Measurements from ENCODE around the gene FYB2.

- TF ChIP-seq CTCF (IDR thresholded peaks at IDR 0.05) (no peak), POLR2A (IDR thresholded peaks at IDR 0.05) (no peak)
These were observed 147.7 kb downstream of the FYB2 start for GRCh38 chr1:56671542-56671941.
